NCI-H2107 (cell line): ENCODE results near the gene COL4A3.

ENCODE experiments used
- DNase-seq: peaks from one replicate; lab custom pipeline; 2025; lab: John Stamatoyannopoulos, UW

Gene COL4A3

DNA sequence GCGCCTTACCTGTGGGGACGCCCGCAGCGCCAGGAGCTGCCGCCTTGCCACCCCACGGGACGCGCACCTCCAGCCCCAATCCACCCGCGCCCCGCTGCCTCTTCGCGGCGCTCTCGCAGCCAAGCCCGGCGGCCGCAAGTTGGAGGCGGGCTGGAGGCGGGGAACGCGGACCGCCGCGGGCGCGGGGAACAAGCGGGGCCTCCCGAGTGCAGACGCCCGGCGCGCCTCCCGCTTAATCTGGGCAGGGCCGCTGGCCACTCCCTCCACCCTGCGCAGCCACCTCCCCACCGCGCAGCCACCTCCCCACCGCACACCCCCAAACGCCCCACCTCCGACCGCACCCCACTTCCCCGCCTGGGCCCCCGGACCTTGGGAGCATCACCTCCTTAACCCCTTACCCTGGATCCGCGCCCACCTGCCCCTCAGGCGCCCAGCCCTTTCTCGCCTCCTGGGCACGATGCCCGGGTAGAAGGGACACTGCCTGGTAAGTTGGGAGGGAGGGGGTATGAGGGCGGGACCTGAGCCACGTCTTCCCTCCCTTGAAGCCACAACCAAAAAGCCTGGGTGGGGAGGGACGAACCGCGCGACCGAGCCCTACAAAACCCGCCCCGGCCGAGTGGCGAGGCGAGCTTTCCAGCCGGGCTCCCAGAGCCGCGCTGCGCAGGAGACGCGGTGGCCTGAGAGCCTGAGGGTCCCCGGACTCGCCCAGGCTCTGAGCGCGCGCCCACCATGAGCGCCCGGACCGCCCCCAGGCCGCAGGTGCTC lies at the start of gene COL4A3, which contains the start of gene COL4A4:
TSS of gene COL4A3 (plus strand) at position 627 of the 765 bp plus-strand sequence. CDS start at position 730, 103 bp downstream.
TSS of gene COL4A4 (minus strand) at position 208 of the 765 bp plus-strand sequence. CDS start 16,722 bp downstream, outside the sequence.
- no peak for DNase-seq

DNA sequence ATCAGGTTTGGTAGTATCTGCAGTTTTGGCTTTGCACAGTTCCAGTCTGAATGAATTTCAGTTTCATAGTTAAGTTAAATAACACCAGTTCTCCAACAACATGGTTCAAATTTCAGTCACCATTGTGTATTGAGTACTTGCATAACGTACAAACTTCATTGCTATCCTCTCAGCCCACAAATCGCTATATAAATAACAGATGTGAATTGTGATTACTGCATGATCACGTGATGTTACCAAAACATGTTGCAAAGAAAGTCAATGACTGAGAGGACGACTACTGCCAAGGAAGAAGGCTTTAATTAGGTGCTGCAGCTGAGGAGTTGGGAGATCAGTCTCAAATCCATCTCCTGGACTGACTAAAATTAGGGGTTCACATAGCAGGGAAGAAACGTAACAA lies 48.7 kb upstream of the COL4A3 start:
- DNase-seq = no peak

DNA sequence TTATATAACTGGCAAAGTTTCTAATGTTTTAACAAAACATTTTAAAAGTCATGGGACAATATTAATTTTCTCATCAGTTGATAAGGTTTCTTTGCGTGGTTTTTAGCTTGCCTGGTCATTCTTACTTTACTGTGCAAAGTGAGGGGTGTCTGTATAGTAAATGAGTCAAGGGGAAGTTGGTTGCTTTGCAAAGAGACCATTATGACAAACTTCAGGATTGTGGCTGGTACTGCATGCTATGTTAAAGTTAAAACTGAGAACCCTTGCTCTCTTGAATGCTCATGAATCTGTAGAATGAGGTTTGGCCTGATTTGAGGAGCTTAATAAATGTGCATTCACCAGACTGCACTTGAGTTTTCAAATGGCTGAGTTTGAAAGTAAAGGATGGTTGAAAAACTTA lies 47.4 kb upstream of the COL4A3 start:
- no peak for DNase-seq

DNA sequence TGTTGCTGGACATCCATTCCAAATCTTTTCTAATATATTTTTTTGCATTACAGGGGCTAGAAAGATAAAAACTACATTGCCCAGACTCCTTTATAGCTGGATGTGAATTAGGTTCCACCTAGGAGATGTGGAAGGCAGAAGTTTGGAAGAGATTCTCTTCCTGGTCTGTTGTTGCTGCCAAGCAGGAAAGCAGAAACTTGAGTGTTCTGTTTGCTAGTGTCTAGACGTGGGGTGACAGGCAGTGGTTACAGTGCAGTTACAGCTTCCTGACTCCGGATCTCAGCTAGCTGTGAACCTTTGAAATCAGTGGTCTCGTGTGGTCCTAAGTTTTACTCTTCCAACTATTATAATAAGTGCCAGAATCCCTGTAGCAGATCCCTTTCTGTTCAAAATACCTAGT lies 46.6 kb upstream of the COL4A3 start:
- DNase-seq = no peak

DNA sequence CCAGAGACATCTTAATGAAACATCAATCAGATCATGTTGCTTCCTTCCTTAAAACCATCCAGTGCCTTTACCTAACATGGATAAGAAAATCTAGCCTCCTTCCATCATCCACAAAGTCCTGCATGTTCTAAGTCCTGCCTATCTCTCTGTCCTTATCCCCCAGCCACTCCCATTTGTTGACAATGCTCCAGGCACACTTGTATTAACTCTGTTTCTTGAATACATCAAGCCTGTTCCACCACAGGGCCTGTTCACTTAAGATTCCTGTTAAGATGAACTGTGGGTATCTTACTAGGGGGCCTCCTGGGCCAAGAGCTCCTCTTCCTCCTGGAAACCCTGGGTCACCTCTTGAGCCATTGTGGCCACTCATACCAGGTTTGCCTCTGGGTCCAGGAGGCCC lies 46.1 kb upstream of the COL4A3 start:
- DNase-seq = no peak

DNA sequence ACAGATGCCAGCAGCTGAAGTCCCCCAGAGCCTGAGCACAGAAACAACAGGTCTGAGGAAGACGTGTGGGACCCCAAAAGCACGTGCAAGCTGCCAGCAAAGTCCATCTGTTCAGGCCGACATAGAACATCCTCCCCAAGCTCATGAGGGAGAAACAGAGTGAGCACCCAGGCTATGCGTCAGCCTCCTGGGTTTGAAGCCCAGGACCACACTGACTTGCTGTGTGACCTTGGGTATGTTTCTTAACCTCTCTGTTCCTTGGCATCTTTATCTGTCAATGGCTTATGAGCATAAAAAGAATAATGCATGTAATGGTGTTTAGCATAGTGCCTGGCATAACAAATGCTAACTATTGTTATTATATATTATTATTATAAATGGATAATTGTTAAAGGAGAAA lies 40.7 kb upstream of the COL4A3 start:
- DNase-seq = no peak

DNA sequence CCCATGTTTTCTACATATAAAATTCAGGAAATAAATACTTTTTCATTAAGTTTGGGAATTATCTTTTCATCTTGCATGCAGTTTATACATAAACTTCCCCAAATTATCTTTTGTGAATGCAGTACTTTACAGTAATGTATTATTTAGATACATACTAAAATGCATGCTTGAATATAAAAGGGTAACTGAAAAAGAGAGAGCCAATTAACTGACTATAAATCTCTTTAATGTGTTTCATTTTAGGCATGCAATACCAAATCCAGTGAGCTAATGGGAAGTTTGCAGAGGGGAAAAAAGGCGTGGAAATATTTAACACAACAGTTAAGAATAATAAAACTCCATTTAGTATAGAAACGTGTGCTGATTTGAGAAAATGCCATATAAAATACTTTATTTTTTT lies 39.6 kb upstream of the COL4A3 start:
- no peak for DNase-seq

DNA sequence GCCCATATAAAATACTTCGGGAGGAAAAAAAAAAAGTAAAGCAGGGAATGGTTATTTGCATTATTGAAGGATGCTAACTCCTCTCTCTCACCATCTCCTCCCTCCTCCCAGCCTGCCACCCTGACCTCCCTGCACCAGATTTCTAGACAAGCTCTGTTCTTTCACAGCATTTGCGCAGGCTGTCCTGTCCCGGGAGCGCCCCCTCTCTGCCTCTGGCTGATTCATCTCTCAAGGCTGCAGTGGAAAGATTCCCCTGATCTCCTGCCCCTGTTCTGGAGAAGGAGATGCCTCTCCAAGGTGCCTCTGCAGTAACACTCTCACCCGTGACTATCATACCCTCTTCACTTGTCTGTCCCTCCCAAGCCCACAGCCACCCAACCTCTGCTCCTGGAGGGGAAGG lies 38.9 kb upstream of the COL4A3 start:
- DNase-seq = no peak

DNA sequence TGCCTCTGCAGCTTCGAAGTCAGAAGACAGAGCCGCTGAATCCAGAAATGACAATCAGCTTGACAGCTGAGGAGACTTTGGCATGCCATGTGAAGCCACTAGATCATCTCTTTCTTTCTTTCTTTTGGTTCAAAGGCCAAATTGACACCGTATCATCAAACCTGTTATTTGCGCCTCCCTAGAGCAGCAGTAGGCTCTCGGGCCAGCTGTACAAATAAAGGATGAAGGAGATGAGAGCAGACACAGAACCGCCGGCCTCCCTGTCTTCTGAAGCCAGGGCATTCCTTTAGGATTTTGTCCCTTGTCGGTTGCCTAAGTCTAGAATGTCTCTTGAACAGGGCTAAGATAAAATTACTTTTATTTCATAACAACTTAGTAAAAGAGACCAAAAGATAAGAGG lies 37.2 kb upstream of the COL4A3 start:
- DNase-seq = no peak

DNA sequence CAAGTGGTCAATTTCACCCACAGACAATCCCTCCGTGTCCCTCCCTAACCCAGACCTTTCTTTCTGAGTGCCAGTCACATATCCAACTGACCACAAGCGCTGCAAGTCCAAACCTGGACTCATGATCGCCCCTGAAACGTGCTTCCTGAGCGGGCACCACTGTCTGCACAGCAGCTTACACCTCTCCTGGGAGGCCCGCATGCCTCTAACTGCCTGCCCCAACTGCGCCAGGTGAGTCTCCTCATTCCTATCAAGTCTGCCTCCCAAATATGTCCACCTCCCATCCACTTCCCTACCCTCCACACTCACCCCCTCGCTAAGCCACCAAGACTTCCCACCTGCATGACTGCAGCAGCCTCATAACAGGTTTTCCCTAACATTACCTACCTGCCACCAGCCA lies 33.8 kb upstream of the COL4A3 start:
- no peak for DNase-seq

DNA sequence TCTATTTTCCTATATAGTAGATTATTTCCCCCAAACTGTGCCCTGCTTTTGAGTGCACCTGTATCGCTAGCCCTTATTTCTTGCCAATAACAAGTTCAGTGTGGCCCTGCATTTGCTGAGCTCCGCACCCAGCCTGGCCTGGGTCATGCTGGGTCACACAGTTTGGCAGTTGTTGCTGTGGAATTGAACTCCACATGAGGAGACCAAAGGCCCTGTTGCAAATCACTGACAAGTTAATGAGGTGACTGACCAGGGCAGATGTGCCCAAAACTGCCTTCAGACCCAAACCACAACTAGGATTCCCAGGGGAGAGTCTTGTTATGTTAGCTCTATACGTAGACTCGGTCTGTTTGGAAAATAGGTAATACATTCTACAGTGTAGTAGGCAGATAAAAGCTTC lies 31.4 kb upstream of the COL4A3 start:
- no peak for DNase-seq

DNA sequence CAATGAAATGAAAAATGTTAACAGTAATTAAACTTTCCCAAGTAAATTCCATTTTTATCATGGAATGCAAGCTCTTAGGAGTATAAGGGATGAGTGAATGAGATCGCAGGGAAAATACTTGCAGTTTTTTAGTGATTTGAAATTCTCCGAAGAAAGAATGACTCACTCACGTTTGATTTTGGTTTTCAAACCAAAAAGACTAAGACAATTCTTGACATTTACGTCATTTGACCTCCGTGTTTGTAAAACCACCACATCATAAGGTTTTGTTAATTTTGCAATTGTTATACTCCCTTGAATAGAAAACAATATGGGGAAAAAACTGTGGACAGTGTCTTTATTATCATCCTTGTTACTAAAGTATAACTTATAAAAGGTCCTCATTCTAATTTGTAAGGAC lies 29.8 kb upstream of the COL4A3 start:
- DNase-seq = no peak

DNA sequence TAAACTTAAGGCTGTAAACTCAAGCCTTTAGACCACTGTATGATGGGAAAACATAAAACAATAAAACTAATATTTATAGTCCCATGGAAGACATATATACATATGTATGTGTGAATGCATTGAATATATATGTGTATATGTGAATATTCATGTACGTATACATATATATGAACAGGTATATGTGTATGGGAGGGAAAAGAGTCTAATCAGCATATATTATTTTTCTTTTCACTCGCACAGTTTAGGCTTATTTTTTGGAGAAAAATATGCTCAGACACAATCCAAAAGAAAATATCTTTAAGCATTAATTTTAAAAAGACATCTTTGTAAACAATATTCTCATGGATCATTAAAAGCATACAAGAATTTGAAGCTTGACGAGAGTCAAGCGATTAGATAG lies 23.1 kb upstream of the COL4A3 start:
- DNase-seq = no peak

DNA sequence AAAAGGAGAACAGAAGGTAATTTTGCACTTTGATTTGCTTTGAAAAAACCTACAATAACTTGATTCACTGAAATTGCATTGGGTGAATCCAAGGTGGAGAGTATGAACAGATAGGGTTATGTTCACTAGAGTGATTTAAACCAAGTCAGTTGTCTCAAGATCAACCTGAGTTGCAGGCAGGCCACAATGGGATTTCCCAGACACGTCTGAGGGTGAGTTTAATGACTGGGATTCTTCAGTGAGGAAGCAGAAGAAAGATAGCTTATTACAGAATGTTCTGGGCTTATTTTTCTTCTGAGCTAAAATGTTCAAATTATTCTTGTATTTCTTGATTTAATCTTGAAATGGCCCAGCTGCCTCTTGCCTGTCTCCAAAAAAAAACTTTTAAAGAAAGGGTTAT lies 20.5 kb upstream of the COL4A3 start:
- DNase-seq = no peak

DNA sequence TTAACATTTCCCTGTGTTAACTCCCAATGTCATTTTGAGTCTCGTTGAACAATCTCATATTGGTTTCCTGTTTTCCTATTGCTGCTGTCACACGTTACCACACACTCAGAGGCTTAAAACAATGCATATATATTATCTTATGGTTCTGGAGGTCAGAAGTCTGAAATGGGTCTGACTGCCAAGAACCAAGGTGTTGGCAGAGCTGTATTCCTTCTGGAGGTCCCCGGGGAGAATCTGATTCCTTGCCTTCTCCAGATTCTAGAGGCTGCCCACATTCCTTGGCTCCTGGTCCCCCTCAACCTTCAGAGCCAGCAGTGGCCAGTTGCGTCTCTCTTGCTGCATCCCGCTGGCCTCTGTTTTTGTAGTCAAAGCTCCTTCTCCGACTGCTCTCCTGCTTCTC lies 18.0 kb upstream of the COL4A3 start:
- DNase-seq = no peak

DNA sequence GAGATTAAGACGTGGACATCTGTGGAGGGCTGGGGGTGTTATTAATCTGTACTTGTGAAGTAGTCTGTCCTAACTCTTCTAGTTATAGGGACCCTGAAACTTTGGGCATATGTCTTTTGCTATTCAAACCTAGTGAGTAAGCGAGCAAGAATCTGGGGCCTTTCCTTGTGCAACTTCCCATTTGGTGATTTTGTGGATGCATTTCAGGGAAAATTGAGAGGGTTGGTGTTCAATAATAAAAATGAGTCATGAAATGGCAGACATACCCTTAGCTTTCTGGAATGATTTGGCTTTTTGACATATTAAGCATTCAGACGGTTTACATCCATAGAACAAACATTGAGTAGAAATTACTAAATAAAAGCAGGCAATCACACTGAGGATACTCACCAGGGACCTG lies 17.4 kb upstream of the COL4A3 start:
- no peak for DNase-seq

DNA sequence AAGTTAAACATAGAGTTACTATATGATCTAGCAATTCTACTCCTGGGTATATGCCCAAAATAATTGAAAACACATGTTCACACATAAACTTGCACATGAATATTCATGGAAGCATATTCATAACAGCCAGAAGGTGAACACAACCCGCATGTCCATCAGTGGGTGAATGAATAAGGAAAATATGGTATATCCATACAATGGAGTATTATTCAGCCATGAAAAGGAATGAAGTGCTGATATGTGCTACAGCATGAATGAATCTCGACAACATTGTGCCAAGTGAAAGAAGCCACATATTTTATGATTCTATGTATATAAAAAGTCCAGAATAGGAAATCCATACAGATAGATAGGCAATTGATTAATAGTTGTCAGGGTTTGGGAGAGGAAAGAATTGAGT lies 16.3 kb upstream of the COL4A3 start:
- no peak for DNase-seq

DNA sequence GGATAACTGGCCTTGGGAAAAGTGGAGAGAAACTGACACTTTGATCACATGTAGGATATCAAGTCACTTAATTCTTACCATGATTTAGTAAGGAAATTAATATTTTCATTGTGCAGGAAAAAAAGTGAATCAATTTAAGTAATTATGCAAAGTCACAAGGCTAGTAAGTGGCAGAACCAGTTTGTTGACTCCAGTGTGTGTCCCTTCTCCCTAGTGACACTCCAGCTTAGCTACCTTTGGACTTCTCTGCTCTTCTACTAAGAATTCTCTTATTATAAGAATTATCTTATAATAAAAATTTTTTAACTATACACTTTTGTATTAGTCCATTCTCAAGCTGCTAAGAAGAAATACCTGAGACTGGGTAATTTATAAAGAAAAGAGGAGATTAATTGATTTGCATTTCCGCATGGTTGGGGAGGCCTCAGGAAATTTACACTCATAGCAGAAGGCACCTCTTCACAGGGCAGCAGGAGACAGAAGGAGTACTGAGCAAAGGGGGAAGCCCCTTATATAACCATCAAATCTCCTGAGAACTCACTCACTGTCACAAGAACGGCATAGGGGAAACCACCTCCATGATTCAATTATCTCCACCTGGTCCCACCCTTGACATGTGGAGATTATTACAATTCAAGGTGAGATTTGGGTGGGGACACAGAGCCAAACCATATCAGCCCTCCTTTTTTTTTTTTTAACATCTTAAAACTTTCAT lies 14.0 kb upstream of the COL4A3 start:
- no peak for DNase-seq

DNA sequence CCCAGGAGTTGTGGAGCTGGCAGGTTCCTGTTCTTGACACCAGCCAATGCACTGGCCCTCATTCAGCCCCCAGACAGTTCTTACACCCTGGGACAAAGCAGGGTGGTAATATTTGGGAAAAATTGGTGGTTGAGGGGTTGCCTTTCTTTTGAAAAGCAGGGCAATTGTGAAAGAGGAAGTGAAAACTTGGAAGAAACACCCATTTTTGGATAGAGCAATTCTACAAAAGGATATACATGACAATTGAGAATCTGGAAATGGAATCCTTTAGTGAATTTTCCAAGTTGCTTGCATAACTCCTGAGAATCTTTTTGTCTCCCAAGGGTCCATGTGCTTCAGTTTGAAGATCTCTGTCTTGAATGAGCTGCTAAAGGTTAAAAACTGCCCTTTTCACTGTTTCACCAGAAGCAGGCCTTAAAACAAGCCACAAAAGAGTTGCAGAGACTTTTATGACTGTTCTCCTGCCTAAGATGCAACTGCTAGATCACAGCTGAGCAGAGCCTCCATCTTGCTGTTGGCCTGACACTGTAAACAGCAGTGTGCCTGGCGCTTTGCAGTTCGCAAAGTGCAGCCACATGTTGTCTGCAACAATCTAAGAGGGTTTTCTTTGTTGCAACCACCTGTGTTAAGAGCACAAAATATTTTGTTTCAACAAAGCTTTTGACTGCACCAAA lies 12.2 kb upstream of the COL4A3 start:
- no peak for DNase-seq

DNA sequence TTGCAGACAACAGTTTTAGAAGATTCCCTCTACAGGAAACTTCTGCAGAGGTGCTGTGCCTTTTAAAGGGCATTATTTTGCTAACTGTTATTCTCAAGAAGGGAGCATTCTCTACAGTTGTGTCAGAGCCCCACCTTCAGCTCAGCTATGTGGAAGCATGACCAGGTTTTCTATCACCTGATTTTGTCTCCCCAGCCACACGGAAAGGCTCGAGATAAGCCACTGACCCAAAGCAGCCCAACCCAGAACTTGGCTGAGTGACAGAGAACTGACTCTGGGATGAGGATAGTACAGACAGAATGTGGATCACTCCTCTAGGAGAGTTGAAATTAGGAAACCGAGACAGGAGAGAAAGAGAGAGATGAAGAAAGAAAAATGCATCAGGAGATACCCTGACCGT lies 11.1 kb upstream of the COL4A3 start:
- no peak for DNase-seq

DNA sequence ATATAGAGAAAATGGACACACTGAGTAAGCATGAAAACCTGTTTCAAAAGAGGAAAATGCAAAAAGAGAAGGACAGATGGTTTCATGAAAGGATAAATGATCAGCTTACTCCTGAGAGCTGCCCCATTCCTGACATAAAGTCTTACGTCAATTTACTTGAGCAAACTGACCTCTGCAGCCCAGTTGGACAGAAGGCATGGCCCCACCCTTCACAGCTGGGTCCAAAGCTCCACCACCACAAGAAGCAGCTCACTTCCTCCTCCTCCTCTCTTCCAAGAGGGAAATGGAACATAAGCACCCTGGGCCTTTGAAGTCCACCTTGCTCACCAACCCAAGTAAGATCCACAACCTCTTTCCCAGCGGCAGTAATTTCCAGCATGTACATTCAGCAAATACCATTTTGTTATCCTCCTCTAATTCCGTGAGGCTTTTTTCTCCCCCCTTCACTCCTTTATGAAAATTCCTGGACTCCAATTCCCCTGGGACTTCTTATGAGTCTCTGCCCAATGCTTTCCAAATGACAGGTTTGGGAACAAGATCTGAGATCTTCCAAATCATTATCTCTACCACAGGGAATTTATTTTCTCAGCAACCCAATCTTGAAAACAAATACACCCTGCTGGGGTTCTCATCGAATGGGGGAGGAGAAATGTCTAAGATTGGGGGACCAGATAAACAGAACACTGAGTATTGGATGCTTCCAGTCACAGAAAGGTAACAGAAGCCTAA lies 10.5 kb upstream of the COL4A3 start:
- DNase-seq = no peak

DNA sequence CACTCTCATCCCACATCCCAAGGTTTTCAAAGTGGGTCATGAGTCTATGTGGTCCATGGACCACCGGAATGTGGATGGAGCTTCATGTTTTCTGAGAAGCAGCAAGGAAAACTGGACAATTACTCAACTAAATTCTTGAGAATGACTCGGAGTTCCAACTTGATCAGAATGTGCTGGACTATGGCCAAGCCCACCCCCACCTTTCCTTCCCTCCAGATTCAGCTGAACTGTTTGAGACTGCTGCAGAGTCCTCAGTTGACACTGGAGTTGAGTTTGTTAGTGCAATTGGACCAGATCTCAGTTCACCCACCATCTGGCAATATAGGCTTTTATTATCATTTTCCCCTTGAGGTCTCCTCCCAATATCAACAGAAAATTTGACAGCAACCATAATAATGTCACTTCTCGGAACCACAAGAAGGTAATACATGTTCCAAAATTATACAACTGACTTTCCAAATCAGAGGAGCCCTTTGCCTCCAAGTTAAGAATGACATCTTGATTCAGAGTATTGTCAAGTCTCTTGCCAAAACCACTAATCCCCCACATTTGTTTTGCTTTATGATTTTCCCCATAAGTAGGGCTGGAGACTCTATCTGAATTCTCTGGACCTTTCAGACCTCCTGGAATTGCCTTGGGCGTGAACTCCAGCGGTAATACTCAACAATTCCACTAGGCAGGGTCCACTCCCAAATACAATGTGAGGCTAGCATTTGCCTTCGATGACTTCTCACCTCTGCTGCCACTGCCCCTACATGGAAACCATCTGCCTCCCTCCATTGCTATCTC lies 9.2 kb upstream of the COL4A3 start:
- DNase-seq = no peak
